ENCODE results near the gene TBC1D1. TPM values are rescaled to one million over a fixed set of nuclear protein-coding genes. Genes with fewer than 3 reads are reported as not detected.
A peak's percentile ranks its signal among the peaks of the same experiment; 100 is the strongest.

Gene TBC1D1
- total RNA-seq, 4 donors from 2014 or later, result 111 to 176 (median 142) TPM

DNA sequence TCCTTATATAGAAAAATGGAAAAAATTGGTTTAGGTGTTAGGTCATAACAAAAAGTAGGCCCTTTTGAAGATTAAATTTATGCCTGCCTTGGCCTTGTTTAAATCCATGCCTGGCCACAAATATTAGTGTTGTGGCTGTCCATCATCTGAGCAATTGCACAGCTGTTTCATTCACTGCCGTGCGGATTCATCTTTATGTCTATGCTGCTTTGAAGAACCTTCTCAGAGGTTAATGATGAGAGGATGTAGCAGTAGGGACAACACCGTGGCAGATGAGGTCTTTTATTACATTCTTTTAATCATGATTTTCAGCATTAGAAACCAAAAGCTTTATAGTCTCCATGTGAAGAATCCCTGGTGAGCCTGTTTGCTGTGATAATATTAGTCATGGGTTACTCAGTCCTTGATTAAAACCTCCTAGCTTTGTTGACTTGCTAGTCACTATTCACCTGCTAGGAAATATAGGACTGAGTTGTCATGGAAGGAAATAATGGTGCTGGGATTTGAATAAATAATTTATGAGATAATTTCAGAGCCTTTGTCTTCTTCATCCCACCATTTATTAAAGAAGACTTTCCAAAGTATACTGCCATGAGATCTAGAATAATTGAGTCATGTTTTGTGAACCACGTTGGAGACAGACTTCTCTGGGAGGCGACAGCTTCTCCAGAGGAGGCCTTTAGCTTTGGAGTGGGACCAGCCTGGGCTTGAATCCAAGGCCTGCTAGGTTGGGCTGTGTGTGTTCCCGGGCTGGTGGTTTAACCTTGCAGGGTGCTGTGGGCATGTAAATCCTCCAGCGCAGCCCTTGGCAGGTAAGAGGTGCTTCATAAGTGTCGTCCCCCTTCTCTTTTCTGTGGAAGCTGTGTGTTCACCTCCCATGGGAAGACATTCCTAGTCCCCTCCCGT, 122.8 kb downstream of the TBC1D1 start:
- in situ Hi-C loops (cut with MboI; ENCODE audit: low sequenced_read_pairs in 4 of 4) (no loop called here), intact Hi-C loops (cut with DNase I; ENCODE audit: low total_unique reads) (no loop called here)
- H3K27ac ChIP-seq, result peak overlapping the region; percentile 2 to 35 (median 22)
- no peaks in the 10 kb centered on the region for H3K9me3 ChIP-seq
- no peaks in the 10 kb centered on the region for H3K27me3 ChIP-seq
- H3K4me3 ChIP-seq, result no peak overlapping the region
- H3K4me1 ChIP-seq, result peaks cover 19 to 42% of the 10 kb centered on the region in 2 donors
- no peaks in the 10 kb centered on the region for H3K36me3 ChIP-seq
- ATAC-seq (peak; percentile 43 to 79), DNase-seq (peak; percentile 14 to 70)
- TF ChIP-seq POLR2A (IDR thresholded peaks at IDR 0.05), result no peak
- no peak for TF ChIP-seq CTCF (IDR thresholded peaks at IDR 0.05 in 4 of 5, conservative IDR thresholded peaks at IDR 0.05 in 1 of 5)

GRCh38 chr4:38014421-38014852, 123.6 kb downstream of the TBC1D1 start:
- peaks cover 13 to 35% of the 10 kb centered on the region in 2 donors for H3K4me1 ChIP-seq
- no peak overlapping the region for H3K4me3 ChIP-seq
- no peaks in the 10 kb centered on the region for H3K36me3 ChIP-seq
- ATAC-seq (no peak), DNase-seq (no peak)
- peak overlapping the region in 1 of 4 donors; percentile 24 for H3K27ac ChIP-seq
- no peaks in the 10 kb centered on the region for H3K9me3 ChIP-seq
- no peaks in the 10 kb centered on the region for H3K27me3 ChIP-seq
- intact Hi-C loops (cut with DNase I; ENCODE audit: low total_unique reads) (no loop called here), in situ Hi-C loops (cut with MboI; ENCODE audit: low sequenced_read_pairs in 4 of 4) (no loop called here)
- TF ChIP-seq CTCF (IDR thresholded peaks at IDR 0.05 in 4 of 5, conservative IDR thresholded peaks at IDR 0.05 in 1 of 5) (no peak), POLR2A (IDR thresholded peaks at IDR 0.05) (no peak)

GRCh38 chr4:38015886-38016515, 125.1 kb downstream of the TBC1D1 start:
- Histone ChIP-seq H3K4me1 (peaks cover 13 to 33% of the 10 kb centered on the region in 2 donors), H3K36me3 (no peaks in the 10 kb centered on the region), H3K27ac (peak overlapping the region in 2 of 4 donors; percentile 24 to 36), H3K4me3 (no peak overlapping the region), H3K9me3 (no peaks in the 10 kb centered on the region), H3K27me3 (no peaks in the 10 kb centered on the region)
- ATAC-seq (peak; percentile 71 to 79), DNase-seq (no peak)
- no peak for TF ChIP-seq CTCF (IDR thresholded peaks at IDR 0.05 in 4 of 5, conservative IDR thresholded peaks at IDR 0.05 in 1 of 5)
- no peak for TF ChIP-seq POLR2A (IDR thresholded peaks at IDR 0.05)
- intact Hi-C loops (cut with DNase I; ENCODE audit: low total_unique reads) (no loop called here), in situ Hi-C loops (cut with MboI; ENCODE audit: low sequenced_read_pairs in 4 of 4) (no loop called here)

DNA sequence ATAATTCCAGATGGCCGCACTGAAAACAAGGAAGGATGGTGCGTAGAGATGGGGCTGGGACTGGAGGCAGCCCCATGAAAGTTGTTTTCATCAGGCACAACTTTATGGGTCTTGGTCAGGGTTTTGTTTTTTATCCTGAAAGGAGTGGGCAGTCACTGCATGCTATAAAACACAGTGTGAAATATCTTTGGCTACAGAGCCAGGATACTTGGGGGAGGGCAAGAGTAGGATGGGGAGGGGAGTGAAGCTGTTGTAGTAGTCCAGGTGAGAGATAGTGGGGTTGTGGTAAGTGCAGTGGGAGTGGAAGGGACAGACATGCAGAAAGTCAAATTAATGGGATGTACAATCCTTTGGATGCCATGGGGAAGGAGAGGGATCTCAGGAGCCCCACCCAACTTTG, 125.8 kb downstream of the TBC1D1 start:
- intact Hi-C loops (cut with DNase I; ENCODE audit: low total_unique reads), result no loop called here
- Histone ChIP-seq H3K36me3 (peaks cover 0 to 3% of the 10 kb centered on the region in 2 donors), H3K9me3 (no peaks in the 10 kb centered on the region), H3K27me3 (no peaks in the 10 kb centered on the region), H3K4me1 (peaks cover 13 to 33% of the 10 kb centered on the region in 2 donors), H3K4me3 (no peak overlapping the region), H3K27ac (no peak overlapping the region)
- in situ Hi-C loops (cut with MboI; ENCODE audit: low sequenced_read_pairs in 4 of 4), result no loop called here
- DNase-seq (no peak), ATAC-seq (no peak)
- no peak for TF ChIP-seq POLR2A (IDR thresholded peaks at IDR 0.05)
- TF ChIP-seq CTCF (IDR thresholded peaks at IDR 0.05 in 4 of 5, conservative IDR thresholded peaks at IDR 0.05 in 1 of 5), result no peak
